ENCODE data around the gene ARMC12.

GRCh38 chr6:35727231-35727934 lies 9.4 kb upstream of the ARMC12 start:
- TF ChIP-seq CTCF (IDR thresholded peaks at IDR 0.05; ENCODE audit: extremely low read depth in 1 of 2, insufficient read depth in 1 of 2, low read depth in 1 of 2, low read length in 2 of 2) (no peak), POLR2AphosphoS5 (IDR thresholded peaks at IDR 0.05; ENCODE audit: insufficient read depth, low read depth, low read length) (no peak)

Data from endothelial cell of umbilical vein (primary cell).